ENCODE measurements around the gene DNAAF2. TPM values are rescaled to one million over a fixed set of nuclear protein-coding genes. Genes with fewer than 3 reads are reported as not detected.
"Not testable (repeated sequence)": the region's sequence is repeated elsewhere in the genome, so short reads cannot be mapped to it uniquely, and the experiment has no call there.

DNAAF2 gene
- polyA plus RNA-seq, 4 donors, result 16.2 to 20.0 (median 18.1) TPM

DNA sequence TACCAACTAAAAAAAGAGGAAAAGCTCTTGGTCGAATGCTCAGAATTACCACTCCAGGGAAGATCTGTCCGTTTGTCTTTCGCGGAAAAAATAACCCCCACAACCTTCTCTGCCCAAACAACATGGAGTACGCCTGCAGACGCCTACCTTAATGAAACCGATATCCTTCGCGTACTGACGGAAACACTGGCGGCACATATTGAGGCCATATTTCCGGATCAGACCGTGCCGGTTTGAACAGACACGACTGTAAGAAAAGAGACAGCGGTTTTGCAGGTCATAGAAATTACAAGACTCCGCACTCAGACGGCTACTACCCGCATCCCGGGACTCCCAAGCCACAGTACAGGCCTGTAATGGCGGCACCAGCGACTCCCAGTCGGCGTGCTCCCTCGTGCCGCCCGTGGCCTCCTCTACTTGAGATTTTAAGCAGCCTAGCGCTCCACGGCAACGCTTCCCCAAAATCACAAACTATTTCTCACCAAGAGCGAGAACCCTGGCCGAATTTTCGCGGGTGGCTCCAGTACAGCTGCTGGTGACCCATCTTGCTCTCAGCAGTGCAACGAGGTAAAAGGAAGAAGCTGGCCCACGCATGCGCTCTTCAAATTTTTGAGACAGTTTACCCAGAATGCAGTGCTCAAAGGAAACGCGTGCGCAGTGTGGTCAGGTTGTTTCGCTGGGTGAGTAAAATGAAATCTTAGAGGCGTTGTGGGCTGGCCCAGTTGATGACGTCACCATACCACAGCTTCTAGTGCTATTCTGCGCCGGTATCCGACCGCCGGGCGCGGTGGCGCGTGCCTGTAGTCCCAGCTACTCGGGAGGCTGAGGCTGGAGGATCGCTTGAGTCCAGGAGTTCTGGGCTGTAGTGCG, 49.0 kb downstream of the DNAAF2 start, which contains the start of gene RPS29:
TSS of gene RPS29 (minus strand) at position 578 of the 870 bp plus-strand sequence. CDS start at position 544, 34 bp downstream.
- peak; percentile 98 to 99 (median 98) for DNase-seq (ENCODE audit: low read depth in 4 of 4, low spot score in 3 of 4)

- DNase-seq (ENCODE audit: low read depth in 4 of 4, low spot score in 3 of 4), result not testable (repeated sequence)
Measured at GRCh38 chr14:49584981-49585640, 49.9 kb downstream of the DNAAF2 start.

DNA sequence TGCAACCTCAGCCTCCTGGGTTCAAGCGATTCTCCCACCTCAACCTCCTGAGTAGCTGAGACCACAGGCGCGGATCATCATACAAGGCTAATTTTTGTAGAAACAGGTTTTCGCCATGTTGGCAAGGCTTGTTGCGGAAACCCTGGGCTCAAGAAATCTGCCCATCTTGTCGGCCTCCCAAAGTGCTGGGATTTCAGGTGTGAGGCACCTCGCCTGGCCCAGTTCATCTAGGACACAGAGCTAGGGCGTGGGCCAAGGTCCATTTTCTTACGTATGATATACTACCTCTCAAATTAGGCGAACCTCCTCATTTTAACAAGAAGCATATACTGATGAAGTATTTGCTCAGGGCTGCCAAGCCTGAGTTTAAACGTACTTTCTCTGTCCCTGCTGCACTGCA, 51.0 kb downstream of the DNAAF2 start:
- no peak for DNase-seq (ENCODE audit: low read depth in 4 of 4, low spot score in 3 of 4)

DNA sequence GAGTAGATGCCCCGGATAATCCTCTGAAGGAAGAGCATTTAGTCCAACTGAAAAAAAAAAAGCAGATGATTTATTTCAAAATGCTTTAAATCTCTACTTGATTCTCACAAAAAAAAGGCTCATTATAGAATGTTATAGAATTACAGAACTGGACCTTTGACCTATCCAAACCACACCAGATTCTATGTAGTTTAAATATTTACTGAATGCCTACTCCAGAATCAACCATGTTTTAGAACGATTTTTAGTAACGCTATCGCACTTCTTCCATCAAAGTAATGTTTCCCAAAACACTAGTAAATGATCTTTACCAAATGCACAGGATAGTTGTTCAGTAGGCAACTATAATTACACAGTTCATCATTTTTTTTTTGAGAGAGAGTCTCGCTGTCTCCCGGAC, 51.4 kb downstream of the DNAAF2 start:
- no peak for DNase-seq (ENCODE audit: low read depth in 4 of 4, low spot score in 3 of 4)

- DNase-seq (ENCODE audit: low read depth in 4 of 4, low spot score in 3 of 4), result no peak
Measured at GRCh38 chr14:49582113-49582977, 52.7 kb downstream of the DNAAF2 start.

DNA sequence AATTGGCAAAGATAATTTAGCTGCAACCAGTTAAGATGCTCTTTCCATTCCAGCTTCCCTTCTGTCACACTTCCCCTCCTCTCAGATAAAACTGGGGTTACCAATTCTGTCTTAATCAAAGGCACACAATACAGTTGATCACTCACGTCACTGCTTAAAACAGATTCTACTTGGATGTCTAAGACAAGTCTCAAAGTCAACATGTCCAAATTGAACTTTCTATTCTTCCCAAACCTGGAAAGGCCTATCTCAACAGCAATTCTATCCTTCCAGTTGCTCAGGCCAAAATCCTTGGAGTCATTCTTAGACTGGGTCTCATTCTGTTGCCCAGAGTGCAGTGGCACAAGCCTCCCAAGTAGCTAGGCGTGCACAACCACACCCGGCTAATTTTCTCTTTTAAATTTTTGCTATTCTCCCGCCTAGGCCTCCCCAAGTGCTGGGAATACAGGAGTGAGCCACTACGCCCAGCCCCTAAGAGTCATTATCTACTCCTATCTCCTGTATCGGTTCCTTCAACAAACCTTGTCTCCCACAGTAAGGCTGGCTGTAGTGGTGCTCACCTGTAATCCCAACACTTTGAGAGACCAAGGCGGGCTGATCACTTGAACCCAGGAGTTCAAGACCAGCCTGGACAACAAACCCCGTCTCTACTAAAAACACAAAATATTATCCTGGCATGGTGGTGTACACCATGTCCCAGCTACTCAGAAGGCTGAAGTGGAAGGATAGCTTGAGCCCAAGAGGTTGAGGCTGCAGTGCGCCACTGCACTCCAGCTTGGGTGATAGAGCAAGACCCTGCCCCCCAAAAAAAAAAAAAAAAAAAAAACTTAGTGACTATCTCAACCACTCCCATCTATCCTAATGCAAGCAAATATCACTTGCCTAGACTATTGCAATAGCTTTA, 53.6 kb downstream of the DNAAF2 start:
- DNase-seq (ENCODE audit: low read depth in 4 of 4, low spot score in 3 of 4), result no peak

- no peak for DNase-seq (ENCODE audit: low read depth in 4 of 4, low spot score in 3 of 4)
Measured at GRCh38 chr14:49579841-49580240, 55.2 kb downstream of the DNAAF2 start.

DNA sequence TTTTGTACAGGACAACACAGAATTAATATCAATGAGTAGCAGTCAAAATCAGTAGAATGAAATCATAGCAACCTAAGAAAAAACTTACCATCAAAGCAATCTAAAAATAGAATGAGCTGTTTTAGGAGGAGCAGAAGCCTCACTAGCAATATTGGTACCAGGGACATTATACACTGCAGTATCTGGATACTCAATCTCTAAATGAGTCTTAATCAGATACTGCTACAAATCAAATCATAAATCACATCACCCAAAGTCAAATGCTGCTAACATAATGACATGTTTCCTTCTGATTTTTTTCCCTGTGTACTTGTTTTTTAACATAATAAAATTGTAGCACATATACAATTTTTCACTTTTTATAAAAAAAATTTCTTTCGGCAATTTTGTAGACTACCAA, 56.9 kb downstream of the DNAAF2 start:
- DNase-seq (ENCODE audit: low read depth in 4 of 4, low spot score in 3 of 4), result no peak

Other genes with a start within 250 kb of the DNAAF2 start
- 1,000 to 10,000 TPM; 1,303 to 1,650 (median 1,529) TPM for gene RPS29, start 48.9 kb downstream of the DNAAF2 start, polyA plus RNA-seq (ENCODE audit: insufficient read length in 4 of 4)
- 10 to 100 TPM; 10.7 to 16.7 (median 13.9) TPM for gene LRR1, start 36.3 kb downstream of the DNAAF2 start, polyA plus RNA-seq (ENCODE audit: insufficient read length in 4 of 4)
- 100 to 1,000 TPM; 142 to 225 (median 187) TPM for gene RPL36AL, start 14.6 kb downstream of the DNAAF2 start, polyA plus RNA-seq (ENCODE audit: insufficient read length in 4 of 4)
- gene MGAT2, start 14.4 kb downstream of the DNAAF2 start, polyA plus RNA-seq (ENCODE audit: insufficient read length in 4 of 4), result 10 to 100 TPM in 2 of 4 donors, 1 to 10 TPM in 2; 8.1 to 20.1 (median 10.1) TPM
- 10 to 100 TPM; 14.3 to 26.8 (median 17.4) TPM for gene POLE2, start 53.0 kb upstream of the DNAAF2 start, polyA plus RNA-seq (ENCODE audit: insufficient read length in 4 of 4)
- gene KLHDC1, start 57.9 kb upstream of the DNAAF2 start, polyA plus RNA-seq (ENCODE audit: insufficient read length in 4 of 4), result 1 to 10 TPM; 4.9 to 7.9 (median 6.5) TPM
- 100 to 1,000 TPM; 108 to 157 (median 156) TPM for gene KLHDC2, start 132.9 kb upstream of the DNAAF2 start, polyA plus RNA-seq (ENCODE audit: insufficient read length in 4 of 4)
- gene NEMF, start 217.5 kb upstream of the DNAAF2 start, polyA plus RNA-seq (ENCODE audit: insufficient read length in 4 of 4), result 10 to 100 TPM; 52.8 to 97.6 (median 91.2) TPM

All from left renal pelvis (tissue), 4 donors.